GM19455 (cell line): ENCODE data around the gene KRT86.

ENCODE experiments used
- ATAC-seq: cut with Tn5 transposase; IDR thresholded peaks from one replicate; pipeline ENCODE4 v1.9.1; 2021; ENCODE audit not compliant: unreplicated experiment

Gene KRT86

GRCh38 chr12:52354200-52354599, 79.8 kb downstream of the KRT86 start:
- ATAC-seq = no peak

- no peak for ATAC-seq
These were observed 80.7 kb downstream of the KRT86 start for GRCh38 chr12:52355176-52355575.

GRCh38 chr12:52356031-52356761, 81.8 kb downstream of the KRT86 start:
- no peak for ATAC-seq

GRCh38 chr12:52356762-52357580, 82.5 kb downstream of the KRT86 start:
- no peak for ATAC-seq
